NCI-H446 (cell line): ENCODE results near the gene TAF6.

Experiments used
- DNase-seq, 2 experiments: peaks; one replicate each; lab custom pipeline; 2025; lab: John Stamatoyannopoulos, UW

TAF6 gene

GRCh38 chr7:100122067-100122466 lies 2.9 kb upstream of the TAF6 start:
- DNase-seq, result no peak

GRCh38 chr7:100120733-100121036 lies 1.5 kb upstream of the TAF6 start:
- no peak for DNase-seq

GRCh38 chr7:100119970-100120732 lies 993 bp upstream of the TAF6 start:
- peak; percentile 55 to 70 for DNase-seq

GRCh38 chr7:100118388-100119071 lies 628 bp downstream of the TAF6 start:
- DNase-seq, result no peak

- DNase-seq, result no peak
Measured at GRCh38 chr7:100115026-100115425, 4.1 kb downstream of the TAF6 start.

- DNase-seq, result no peak
Measured at GRCh38 chr7:100111914-100112313, 7.2 kb downstream of the TAF6 start.

- no peak for DNase-seq
Measured at GRCh38 chr7:100111156-100111555, 8.0 kb downstream of the TAF6 start.

- DNase-seq, result no peak
Measured at GRCh38 chr7:100109521-100110163, 9.5 kb downstream of the TAF6 start.

- no peak for DNase-seq
Measured at GRCh38 chr7:100107890-100108289, 11.3 kb downstream of the TAF6 start.

GRCh38 chr7:100107125-100107737 lies 11.9 kb downstream of the TAF6 start:
- no peak for DNase-seq

- DNase-seq, result no peak
Measured at GRCh38 chr7:100106633-100107032, 12.5 kb downstream of the TAF6 start.

GRCh38 chr7:100105534-100105933 lies 13.6 kb downstream of the TAF6 start:
- no peak for DNase-seq

GRCh38 chr7:100102950-100103840 lies 16.0 kb downstream of the TAF6 start:
- DNase-seq, result no peak

- peak; percentile 93 to 97 for DNase-seq
Measured at GRCh38 chr7:100101016-100101862, 17.9 kb downstream of the TAF6 start, which contains the start of the genes AP4M1 and MCM7. Gene AP4M1 (plus strand): TSS chr7:100101643. CDS start chr7:100101715, 72 bp downstream. Gene MCM7 (minus strand): TSS chr7:100101397. CDS start chr7:100101294, 103 bp downstream.

GRCh38 chr7:100100420-100101015 lies 18.6 kb downstream of the TAF6 start:
- peak; percentile 70 to 93 for DNase-seq

- no peak for DNase-seq
Measured at GRCh38 chr7:100099452-100099851, 19.7 kb downstream of the TAF6 start.

- DNase-seq, result no peak
Measured at GRCh38 chr7:100098913-100099312, 20.2 kb downstream of the TAF6 start.

GRCh38 chr7:100095704-100096103 lies 23.5 kb downstream of the TAF6 start:
- DNase-seq, result no peak

- DNase-seq, result no peak
Measured at GRCh38 chr7:100095289-100095688, 23.9 kb downstream of the TAF6 start.

- no peak for DNase-seq
Measured at GRCh38 chr7:100093925-100094486, 25.2 kb downstream of the TAF6 start.
